MCF 10A (cell line): ENCODE results near the gene MARCHF9. TPM values are rescaled to one million over a fixed set of nuclear protein-coding genes. Genes with fewer than 3 reads are reported as not detected.
A peak's percentile ranks its signal among the peaks of the same experiment; 100 is the strongest.

ENCODE experiments used
- BruUV-seq: library from RNA; stranded (reverse); fragments of 400-500 nt; replicated peaks from 2 replicates; lab custom pipeline; 2021; lab: Mats Ljungman, UMichigan
- CTCF ChIA-PET: fragments of 300-600 bp; sonication (Branson Sonifier 250); formaldehyde crosslinking; extraction: SDS; loops from one replicate; lab custom pipeline; 2021; ENCODE audit warnings: antibody characterized with exemption, inconsistent platforms; lab: Yijun Ruan, JAX
- POLR2A ChIA-PET: fragments of 300-600, 350-650 bp; sonication (Branson Sonifier 250); formaldehyde crosslinking; extraction: SDS; loops from one replicate; lab custom pipeline; 2020; ENCODE audit warnings: antibody characterized with exemption, inconsistent platforms; lab: Yijun Ruan, JAX
- DNase-seq: peaks from one replicate; pipeline ENCODE4 v3.0.0-alpha.2; 2018; ENCODE audit not compliant: unreplicated experiment
- H3K27ac Mint-ChIP-seq: one replicate; pipeline ENCODE4 v1.8.0; 2022; ENCODE audit warnings: mild to moderate bottlenecking, low read depth, mixed read lengths; ENCODE audit not compliant: unreplicated experiment
- H3K27me3 Mint-ChIP-seq: one replicate; pipeline ENCODE4 v1.8.0; 2022; ENCODE audit warnings: mixed read lengths; ENCODE audit not compliant: insufficient read depth, unreplicated experiment
- H3K36me3 Mint-ChIP-seq: one replicate; pipeline ENCODE4 v1.8.0; 2022; ENCODE audit warnings: mild to moderate bottlenecking, moderate library complexity, mixed read lengths; ENCODE audit not compliant: insufficient read depth, unreplicated experiment
- H3K4me1 Mint-ChIP-seq: one replicate; pipeline ENCODE4 v1.8.0; 2022; ENCODE audit warnings: mixed read lengths; ENCODE audit not compliant: insufficient read depth, unreplicated experiment
- H3K4me3 Mint-ChIP-seq: one replicate; pipeline ENCODE4 v1.8.0; 2022; ENCODE audit warnings: mild to moderate bottlenecking, moderate library complexity, mixed read lengths; ENCODE audit not compliant: unreplicated experiment
- H3K9me3 Mint-ChIP-seq: one replicate; pipeline ENCODE4 v1.8.0; 2022; ENCODE audit warnings: mixed read lengths; ENCODE audit not compliant: unreplicated experiment
- CTCF ChIP-seq: fragments of 200-600 bp; IDR thresholded peaks from one replicate; pipeline ENCODE4 v1.8.0; 2022; ENCODE audit warnings: antibody characterized with exemption, mild to moderate bottlenecking; ENCODE audit not compliant: unreplicated experiment
- intact Hi-C: fragments of 100-400 bp; cut with micrococcal nuclease; formaldehyde crosslinking; loops from 2 replicates; pipeline ENCODE4 v1.14.1; 2022
- total RNA-seq: library from RNA; stranded (reverse); gene quantifications from 2 replicates; pipeline ENCODE4 v1.2.3, GENCODE V29; 2022

The MARCHF9 gene
- total RNA-seq, 1 experiment from 2014 or later: 8.7 TPM

- BruUV-seq: no TSS peak
- peaks cover 22% of the 10 kb centered on the region for H3K36me3 Mint-ChIP-seq
- CTCF ChIA-PET: interaction anchor here (1.0 to 2.3 kb wide), 6 partner anchors 11 to 38 kb away, joined by 3 to 12 read pairs (median 4); partner anchors contain the start of genes CYP27B1, EEF1AKMT3, METTL1 and TSFM
- POLR2A ChIA-PET: interaction anchor here (0.7 to 4.1 kb wide), 6 partner anchors 9 to 38 kb away, joined by 3 to 26 read pairs (median 7); partner anchors contain the start of genes CYP27B1, TSFM and TSPAN31
- H3K27me3 Mint-ChIP-seq: no peaks in the 10 kb centered on the region
- intact Hi-C loops: no loop called here
- H3K9me3 Mint-ChIP-seq: no peaks in the 10 kb centered on the region
- H3K27ac Mint-ChIP-seq: no peak overlapping the region
- peak overlapping the region; percentile 73 for H3K4me3 Mint-ChIP-seq
- DNase-seq: no peak
- no peak for TF ChIP-seq CTCF
- peaks cover 35% of the 10 kb centered on the region for H3K4me1 Mint-ChIP-seq
These were observed 810 bp downstream of the MARCHF9 start for GRCh38 chr12:57755454-57756372.

- no peaks in the 10 kb centered on the region for H3K9me3 Mint-ChIP-seq
- H3K4me3 Mint-ChIP-seq: peak overlapping the region; percentile 73
- ChIA-PET POLR2A (interaction anchor here (0.6 to 4.1 kb wide), 6 partner anchors 8 to 88 kb away, joined by 4 to 26 read pairs (median 7); partner anchors contain the start of genes CYP27B1, TSFM and TSPAN31), CTCF (interaction anchor here (0.6 to 2.3 kb wide), 11 partner anchors 10 to 1289 kb away, joined by 3 to 12 read pairs (median 4); partner anchors contain the start of genes CYP27B1, EEF1AKMT3, METTL1 and TSFM)
- H3K4me1 Mint-ChIP-seq: peaks cover 27% of the 10 kb centered on the region
- H3K36me3 Mint-ChIP-seq: peaks cover 17% of the 10 kb centered on the region
- no TSS peak for BruUV-seq
- no peak for DNase-seq
- no peak for TF ChIP-seq CTCF
- intact Hi-C loops: no loop called here
- H3K27ac Mint-ChIP-seq: no peak overlapping the region
- no peaks in the 10 kb centered on the region for H3K27me3 Mint-ChIP-seq
These were observed 1.8 kb downstream of the MARCHF9 start for GRCh38 chr12:57756406-57757341.

GRCh38 chr12:57757771-57758170, 2.9 kb downstream of the MARCHF9 start:
- no peak for DNase-seq
- Mint-ChIP-seq H3K4me1 (peaks cover 24% of the 10 kb centered on the region), H3K36me3 (peaks cover 13% of the 10 kb centered on the region), H3K9me3 (no peaks in the 10 kb centered on the region), H3K27me3 (no peaks in the 10 kb centered on the region), H3K4me3 (no peak overlapping the region), H3K27ac (no peak overlapping the region)
- intact Hi-C loops: no loop called here
- CTCF ChIA-PET: interaction anchor here (0.6 to 2.3 kb wide), 4 partner anchors 9 to 1288 kb away, joined by 3 to 12 read pairs (median 5); partner anchors contain the start of gene CYP27B1
- POLR2A ChIA-PET: interaction anchor here (0.6 to 4.1 kb wide), 2 partner anchors 9 to 86 kb away, joined by 4 to 26 read pairs; partner anchors contain the start of gene CYP27B1
- no TSS peak for BruUV-seq
- no peak for TF ChIP-seq CTCF
